ENCODE data around the gene DUSP7. TPM values are rescaled to one million over a fixed set of nuclear protein-coding genes. Genes with fewer than 3 reads are reported as not detected.

Gene DUSP7
- total RNA-seq, 1 experiment from 2014 or later: 18.8 TPM

- Mint-ChIP-seq H3K27ac (no peak overlapping the region), H3K4me3 (no peak overlapping the region), H3K9me3 (no peaks in the 10 kb centered on the region), H3K36me3 (peaks cover 16% of the 10 kb centered on the region; the same call in 1 of the 2 replicates), H3K27me3 (ENCODE audit: low read depth) (no peaks in the 10 kb centered on the region), H3K4me1 (no peaks in the 10 kb centered on the region)
- CTCF ChIA-PET: no interaction called here
- DNase-seq (ENCODE audit: low spot score) (no peak), ATAC-seq (no peak)
- POLR2A ChIA-PET: no interaction called here
- no peak for TF ChIP-seq ZNF138 (CRISPR knock-in tag; conservative IDR thresholded peaks at IDR 0.05)
- no peak for TF ChIP-seq USF1 (CRISPR knock-in tag; IDR thresholded peaks at IDR 0.05)
- no peak for TF ChIP-seq ATF1 (CRISPR knock-in tag; IDR thresholded peaks at IDR 0.05)
- no peak for TF ChIP-seq CREB1 (CRISPR knock-in tag; IDR thresholded peaks at IDR 0.05)
These were observed 14.6 kb upstream of the DUSP7 start for GRCh38 chr3:52070724-52071621.

GRCh38 chr3:52069855-52070254 is 13.5 kb upstream of the DUSP7 start:
- H3K9me3 Mint-ChIP-seq: no peaks in the 10 kb centered on the region
- H3K4me1 Mint-ChIP-seq: no peaks in the 10 kb centered on the region
- DNase-seq (ENCODE audit: low spot score) (no peak), ATAC-seq (no peak)
- H3K4me3 Mint-ChIP-seq: no peak overlapping the region
- POLR2A ChIA-PET: no interaction called here
- peaks cover 8% of the 10 kb centered on the region; the same call in 1 of the 2 replicates for H3K36me3 Mint-ChIP-seq
- CTCF ChIA-PET: interaction anchor here (1.4 kb wide), 1 partner anchor 16 kb away, joined by 4 read pairs; no protein-coding TSS in a partner anchor
- TF ChIP-seq ERG (CRISPR knock-in tag; IDR thresholded peaks at IDR 0.05) (no peak), TCF7 (CRISPR knock-in tag; IDR thresholded peaks at IDR 0.05; ENCODE audit: low read depth) (no peak), NR1H2 (CRISPR knock-in tag; IDR thresholded peaks at IDR 0.05) (no peak), HMGXB4 (CRISPR knock-in tag; IDR thresholded peaks at IDR 0.05) (no peak), RELA (CRISPR knock-in tag; IDR thresholded peaks at IDR 0.05; ENCODE audit: borderline replicate concordance) (no peak), ATF3 (CRISPR knock-in tag; conservative IDR thresholded peaks at IDR 0.05) (no peak), RORB (CRISPR knock-in tag; IDR thresholded peaks at IDR 0.05) (no peak), ZNF425 (CRISPR knock-in tag; conservative IDR thresholded peaks at IDR 0.05) (no peak), ZNF317 (CRISPR knock-in tag; IDR thresholded peaks at IDR 0.05; ENCODE audit: borderline replicate concordance, low read depth) (no peak), TP53 (CRISPR knock-in tag; IDR thresholded peaks at IDR 0.05) (no peak), E2F4 (CRISPR knock-in tag; IDR thresholded peaks at IDR 0.05; ENCODE audit: borderline replicate concordance, low read depth) (no peak), NFATC4 (CRISPR knock-in tag; IDR thresholded peaks at IDR 0.05) (no peak), ZBTB43 (CRISPR knock-in tag; IDR thresholded peaks at IDR 0.05) (no peak), SMAD3 (CRISPR knock-in tag; IDR thresholded peaks at IDR 0.05; ENCODE audit: borderline replicate concordance) (no peak), PREB (CRISPR knock-in tag; IDR thresholded peaks at IDR 0.05; ENCODE audit: borderline replicate concordance) (no peak), ZNF423 (CRISPR knock-in tag; IDR thresholded peaks at IDR 0.05) (no peak), NR3C1 (CRISPR knock-in tag; conservative IDR thresholded peaks at IDR 0.05; ENCODE audit: low read depth) (no peak), MLX (CRISPR knock-in tag; IDR thresholded peaks at IDR 0.05) (no peak), ZNF232 (CRISPR knock-in tag; IDR thresholded peaks at IDR 0.05) (no peak)
- no peaks in the 10 kb centered on the region for H3K27me3 Mint-ChIP-seq (ENCODE audit: low read depth)
- no peak overlapping the region for H3K27ac Mint-ChIP-seq

Data from WTC11 (cell line).